ENCODE data around the gene CTSL.

The CTSL gene

GRCh38 chr9:87706066-87706739 is 19.7 kb upstream of the CTSL start:
- Histone ChIP-seq H3K36me3 (ENCODE audit: insufficient read depth, low read length) (peaks cover 62% of the 10 kb centered on the region), H3K9me3 (ENCODE audit: low read depth, low read length) (no peaks in the 10 kb centered on the region), H3K4me3 (no peak overlapping the region), H3K27ac (no peak overlapping the region), H3K9ac (ENCODE audit: insufficient read length) (no peak overlapping the region)
- no peak for DNase-seq (ENCODE audit: low read depth, low spot score)
- no peak for TF ChIP-seq FOXP2 (optimal IDR thresholded peaks at IDR 0.05; ENCODE audit: control extremely low read depth, extremely low read length, insufficient read depth)
- no peak for TF ChIP-seq POLR2AphosphoS5 (IDR thresholded peaks at IDR 0.05; ENCODE audit: borderline replicate concordance, low read depth, low read length)
- TF ChIP-seq EZH2 (IDR thresholded peaks at IDR 0.05) = no peak

- DNase-seq (ENCODE audit: low read depth, low spot score) = no peak
- no peak for TF ChIP-seq FOXP2 (optimal IDR thresholded peaks at IDR 0.05; ENCODE audit: control extremely low read depth, extremely low read length, insufficient read depth)
- no peak for TF ChIP-seq POLR2AphosphoS5 (IDR thresholded peaks at IDR 0.05; ENCODE audit: borderline replicate concordance, low read depth, low read length)
- TF ChIP-seq EZH2 (IDR thresholded peaks at IDR 0.05) = no peak
- Histone ChIP-seq H3K9ac (ENCODE audit: insufficient read length) (no peak overlapping the region), H3K36me3 (ENCODE audit: insufficient read depth, low read length) (peaks cover 48% of the 10 kb centered on the region), H3K4me3 (no peak overlapping the region), H3K9me3 (ENCODE audit: low read depth, low read length) (no peaks in the 10 kb centered on the region), H3K27ac (peak overlapping the region; percentile 46; the same call in 1 of the 2 replicates)
These were observed 18.0 kb upstream of the CTSL start for GRCh38 chr9:87707805-87708506.

GRCh38 chr9:87708546-87708945 is 17.4 kb upstream of the CTSL start:
- Histone ChIP-seq H3K27ac (no peak overlapping the region), H3K4me3 (no peak overlapping the region), H3K36me3 (ENCODE audit: insufficient read depth, low read length) (peaks cover 43% of the 10 kb centered on the region), H3K9ac (ENCODE audit: insufficient read length) (no peak overlapping the region), H3K9me3 (ENCODE audit: low read depth, low read length) (no peaks in the 10 kb centered on the region)
- TF ChIP-seq POLR2AphosphoS5 (IDR thresholded peaks at IDR 0.05; ENCODE audit: borderline replicate concordance, low read depth, low read length) (no peak), FOXP2 (optimal IDR thresholded peaks at IDR 0.05; ENCODE audit: control extremely low read depth, extremely low read length, insufficient read depth) (no peak), EZH2 (IDR thresholded peaks at IDR 0.05) (no peak)
- DNase-seq (ENCODE audit: low read depth, low spot score) = no peak

GRCh38 chr9:87708986-87709728 is 16.8 kb upstream of the CTSL start:
- Histone ChIP-seq H3K4me3 (no peak overlapping the region), H3K36me3 (ENCODE audit: insufficient read depth, low read length) (peaks cover 39% of the 10 kb centered on the region), H3K9me3 (ENCODE audit: low read depth, low read length) (no peaks in the 10 kb centered on the region), H3K9ac (ENCODE audit: insufficient read length) (no peak overlapping the region), H3K27ac (no peak overlapping the region)
- DNase-seq (ENCODE audit: low read depth, low spot score) = no peak
- TF ChIP-seq POLR2AphosphoS5 (IDR thresholded peaks at IDR 0.05; ENCODE audit: borderline replicate concordance, low read depth, low read length) (no peak), EZH2 (IDR thresholded peaks at IDR 0.05) (no peak), FOXP2 (optimal IDR thresholded peaks at IDR 0.05; ENCODE audit: control extremely low read depth, extremely low read length, insufficient read depth) (no peak)

- Histone ChIP-seq H3K9ac (ENCODE audit: insufficient read length) (no peak overlapping the region), H3K36me3 (ENCODE audit: insufficient read depth, low read length) (peaks cover 36% of the 10 kb centered on the region), H3K4me3 (no peak overlapping the region), H3K9me3 (ENCODE audit: low read depth, low read length) (no peaks in the 10 kb centered on the region), H3K27ac (no peak overlapping the region)
- TF ChIP-seq POLR2AphosphoS5 (IDR thresholded peaks at IDR 0.05; ENCODE audit: borderline replicate concordance, low read depth, low read length) = no peak
- no peak for TF ChIP-seq FOXP2 (optimal IDR thresholded peaks at IDR 0.05; ENCODE audit: control extremely low read depth, extremely low read length, insufficient read depth)
- no peak for TF ChIP-seq EZH2 (IDR thresholded peaks at IDR 0.05)
- no peak for DNase-seq (ENCODE audit: low read depth, low spot score)
These were observed 15.5 kb upstream of the CTSL start for GRCh38 chr9:87710443-87710842.

- Histone ChIP-seq H3K27ac (peak overlapping the region; percentile 63; the same call in 1 of the 2 replicates), H3K9ac (ENCODE audit: insufficient read length) (no peak overlapping the region)
These were observed 13.8 kb upstream of the CTSL start for GRCh38 chr9:87711857-87712800.

GRCh38 chr9:87712801-87713277 is 13.1 kb upstream of the CTSL start:
- H3K9ac ChIP-seq (ENCODE audit: insufficient read length) = no peak overlapping the region

More at GRCh38 chr9:87711857-87712800, 13.8 kb upstream of the CTSL start:
- TF ChIP-seq EZH2 (IDR thresholded peaks at IDR 0.05) = no peak
- no peak for TF ChIP-seq FOXP2 (optimal IDR thresholded peaks at IDR 0.05; ENCODE audit: control extremely low read depth, extremely low read length, insufficient read depth)
- no peak for TF ChIP-seq POLR2AphosphoS5 (IDR thresholded peaks at IDR 0.05; ENCODE audit: borderline replicate concordance, low read depth, low read length)
- Histone ChIP-seq H3K9me3 (ENCODE audit: low read depth, low read length) (no peaks in the 10 kb centered on the region), H3K36me3 (ENCODE audit: insufficient read depth, low read length) (peaks cover 20% of the 10 kb centered on the region), H3K4me3 (no peak overlapping the region)
- DNase-seq (ENCODE audit: low read depth, low spot score) = no peak

More at GRCh38 chr9:87712801-87713277, 13.1 kb upstream of the CTSL start:
- Histone ChIP-seq H3K27ac (no peak overlapping the region), H3K9me3 (ENCODE audit: low read depth, low read length) (no peaks in the 10 kb centered on the region), H3K36me3 (ENCODE audit: insufficient read depth, low read length) (peaks cover 13% of the 10 kb centered on the region), H3K4me3 (no peak overlapping the region)
- TF ChIP-seq EZH2 (IDR thresholded peaks at IDR 0.05) (no peak), FOXP2 (optimal IDR thresholded peaks at IDR 0.05; ENCODE audit: control extremely low read depth, extremely low read length, insufficient read depth) (no peak), POLR2AphosphoS5 (IDR thresholded peaks at IDR 0.05; ENCODE audit: borderline replicate concordance, low read depth, low read length) (peak; percentile 13; the same call in 1 of the 2 replicates)
- DNase-seq (ENCODE audit: low read depth, low spot score) = no peak
